Keratinocyte (primary cell): ENCODE measurements around the gene HERC3.

Source experiments
- CTCF ChIP-seq, 3 experiments: IDR thresholded peaks in 1 of 3; conservative IDR thresholded peaks in 1 of 3; optimal IDR thresholded peaks in 1 of 3; 2 replicates in 2 of 3; 3 replicates in 1 of 3; pipeline versions ENCODE3 to v1.5.1; 2011; ENCODE audit warnings: low read length in 3 of 3, mild to moderate bottlenecking in 3 of 3, moderate library complexity in 2 of 3, control low read depth in 1 of 3, inconsistent platforms in 1 of 3; ENCODE audit not compliant: insufficient read depth in 2 of 3; ENCODE audit errors: extremely low read depth in 1 of 3
- EZH2 ChIP-seq: IDR thresholded peaks from one replicate; pipeline ENCODE4 v1.6.1; 2012; ENCODE audit warnings: inconsistent platforms, mild to moderate bottlenecking, low read length, moderate library complexity

DNA sequence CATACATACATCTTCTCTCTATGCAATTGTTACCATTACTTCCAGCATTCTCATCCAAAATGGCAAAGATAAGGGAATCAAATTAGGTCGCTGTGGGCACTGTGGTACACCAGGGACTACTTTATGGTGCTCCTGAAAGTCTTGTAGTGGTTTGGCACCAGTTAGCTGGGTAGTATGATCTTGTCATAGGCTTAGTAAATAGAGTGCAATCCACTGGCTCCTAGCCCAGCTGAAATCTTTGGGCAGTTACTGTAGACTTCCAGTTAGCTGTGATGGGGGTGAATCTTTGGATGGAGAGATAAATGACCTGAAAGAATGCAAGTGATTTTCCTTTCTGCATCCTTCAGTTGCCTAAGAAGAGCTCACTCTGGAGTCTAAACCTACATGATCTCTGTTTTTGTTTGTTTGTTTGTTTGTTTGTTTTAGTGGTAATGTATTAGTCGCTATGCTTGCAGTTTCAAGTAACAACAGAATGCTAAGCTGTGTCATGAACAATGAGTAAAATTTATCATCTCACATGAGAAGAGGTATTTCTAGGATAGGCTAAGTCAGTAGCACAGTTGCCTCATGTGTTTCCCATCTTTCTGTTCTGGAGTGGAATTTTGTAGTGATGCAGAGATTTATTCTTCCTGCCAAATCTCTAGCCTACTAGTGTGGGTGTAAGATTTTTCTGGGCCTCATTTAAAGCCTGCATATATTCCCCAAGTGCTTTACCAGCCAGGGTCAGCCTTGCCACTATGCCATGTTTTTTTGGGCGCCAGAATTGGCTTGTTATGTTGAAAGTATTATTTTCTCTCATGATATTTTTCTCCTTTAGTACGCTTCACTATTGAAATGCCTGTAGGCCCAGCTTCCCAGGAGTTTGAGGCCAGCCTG is 24.2 kb downstream of the HERC3 start:
- TF ChIP-seq CTCF (optimal IDR thresholded peaks at IDR 0.05 in 1 of 3, IDR thresholded peaks at IDR 0.05 in 1 of 3, conservative IDR thresholded peaks at IDR 0.05 in 1 of 3; ENCODE audit: extremely low read depth in 1 of 3, insufficient read depth in 2 of 3, low read length in 3 of 3) (no peak), EZH2 (no peak)
